Esophagus squamous epithelium (tissue), 4 donors: ENCODE results near the gene NAE1.

ENCODE experiments used
- CTCF ChIP-seq, 6 experiments: fragments of 450-650 bp in 4 of 6; fragments of 200-600 bp in 2 of 6; sonication (generic) in 2 of 6; IDR thresholded peaks; one replicate each; pipeline ENCODE4 v1.5.1; 2016 to 2019; ENCODE audit warnings: antibody characterized with exemption in 6 of 6, mild to moderate bottlenecking in 4 of 6, moderate library complexity in 4 of 6
- POLR2A ChIP-seq, 4 donors: fragments of 450-650 bp; IDR thresholded peaks; one replicate each; pipeline ENCODE4 v1.6.1; 2017; ENCODE audit warnings: antibody characterized with exemption in 4 of 4, mild to moderate bottlenecking in 4 of 4, moderate library complexity in 3 of 4

GRCh38 chr16:66810391-66810790, 20.4 kb downstream of the NAE1 start:
- TF ChIP-seq CTCF (IDR thresholded peaks at IDR 0.05) (no peak), POLR2A (IDR thresholded peaks at IDR 0.05) (no peak)
